Measurements from ENCODE around the gene SH3BP1. TPM values are rescaled to one million over a fixed set of nuclear protein-coding genes. Genes with fewer than 3 reads are reported as not detected.

The SH3BP1 gene
- total and polyA plus RNA-seq, 2 of the 4 experiments (the other 2 are of a cell fraction), result 8.8 to 33.3 TPM

GRCh38 chr22:37619991-37620390 is 19.5 kb upstream of the SH3BP1 start:
- 100% methylated on average over 1 of the region's 7 CpGs; no CpG with 5 or more reads in 1 of the 2 experiments for WGBS, 2 experiments (ENCODE audit: extremely low coverage in 2 of 2, insufficient read length in 1 of 2)
- no peak overlapping the region for H2AK9ac ChIP-seq (replicated peaks; ENCODE audit: low read depth, low read length, poor library complexity)
- H2BK120ac ChIP-seq (ENCODE audit: low read depth, low read length), result no peak overlapping the region
- no peak overlapping the region for H3K4me2 ChIP-seq (ENCODE audit: low read depth, low read length)
- H2BK20ac ChIP-seq (ENCODE audit: low read depth, low read length), result no peak overlapping the region
- H3K4me3 ChIP-seq (ENCODE audit: insufficient read depth, low read depth, low read length), result no peak overlapping the region
- DNase-seq (no peak), ATAC-seq (ENCODE audit: low read depth) (no peak)
- H4K8ac ChIP-seq (ENCODE audit: low read depth in 2 of 2, low read length in 2 of 2), result no peak overlapping the region
- no peaks in the 10 kb centered on the region for H3K9me1 ChIP-seq (ENCODE audit: insufficient read depth, low read length)
- H3K9ac ChIP-seq (ENCODE audit: low read depth, low read length), result no peak overlapping the region
- H2BK5ac ChIP-seq (ENCODE audit: low read depth, low read length, poor library complexity, severe bottlenecking), result no peak overlapping the region
- no peaks in the 10 kb centered on the region for H3K9me3 ChIP-seq (ENCODE audit: control insufficient read depth, insufficient read depth, low read length)
- no peak overlapping the region for H3K56ac ChIP-seq (ENCODE audit: extremely low read depth, insufficient read depth, low read length)
- peaks cover 54% of the 10 kb centered on the region for H3K36me3 ChIP-seq (ENCODE audit: control insufficient read depth, insufficient read depth, low read length)
- ChIA-PET CTCF (no interaction called here), POLR2A (ENCODE audit: unreplicated experiment) (no interaction called here)
- no peaks in the 10 kb centered on the region for H4K20me1 ChIP-seq (ENCODE audit: insufficient read depth, low read length)
- TF ChIP-seq MXI1 (IDR thresholded peaks at IDR 0.05; ENCODE audit: borderline replicate concordance, low read depth, low read length) (no peak), USF2 (IDR thresholded peaks at IDR 0.05; ENCODE audit: low read depth, low read length) (no peak), CTCF (conservative IDR thresholded peaks at IDR 0.05; ENCODE audit: low read depth, low read length) (no peak), MAZ (IDR thresholded peaks at IDR 0.05; ENCODE audit: borderline replicate concordance, low read depth, low read length) (no peak), CHD1 (IDR thresholded peaks at IDR 0.05; ENCODE audit: low read depth, low read length) (no peak)
- dilution Hi-C loops (cut with HindIII; ENCODE audit: low sequenced_read_pairs, unreplicated experiment) (no loop called here), in situ Hi-C loops (cut with MboI; ENCODE audit: low sequenced_read_pairs) (no loop called here), intact Hi-C loops (cut with micrococcal nuclease) (no loop called here)
- no peak overlapping the region for H3K14ac ChIP-seq (replicated peaks; ENCODE audit: low read depth, low read length)
- BruUV-seq (replicated peaks), result no TSS peak
- peaks cover 0 to 15% of the 10 kb centered on the region in 2 experiments; a peak in 2 of 4 replicates for H3K79me1 ChIP-seq (ENCODE audit: low read depth in 1 of 2, low read length in 2 of 2)
- no peak overlapping the region for H2AFZ ChIP-seq (replicated peaks; ENCODE audit: low read length, poor library complexity)
- peaks cover 3% of the 10 kb centered on the region; the same call in 1 of the 2 replicates for H3K4me1 ChIP-seq (ENCODE audit: control insufficient read depth, insufficient read depth, low read length)
- H4K5ac ChIP-seq (ENCODE audit: low read depth, low read length), result no peak overlapping the region
- H4K91ac ChIP-seq (ENCODE audit: insufficient read depth, low read depth, low read length), result no peak overlapping the region
- no peak overlapping the region for H3K18ac ChIP-seq (ENCODE audit: low read depth, low read length)
- H2BK15ac ChIP-seq (ENCODE audit: low read depth, low read length), result no peak overlapping the region
- H3K23ac ChIP-seq (ENCODE audit: low read depth, low read length), result no peak overlapping the region
- no peak overlapping the region for H3K4ac ChIP-seq (ENCODE audit: low read depth, low read length)
- H2AK5ac ChIP-seq (ENCODE audit: low read depth, low read length), result no peak overlapping the region
- no peaks in the 10 kb centered on the region for H3K27me3 ChIP-seq (ENCODE audit: control insufficient read depth, insufficient read depth, low read length)
- H3K27ac ChIP-seq (ENCODE audit: insufficient read depth, low read length), result no peak overlapping the region

Measured in IMR-90 (cell line).